ENCODE data around the gene CD99L2. TPM values are rescaled to one million over a fixed set of nuclear protein-coding genes. Genes with fewer than 3 reads are reported as not detected.

The CD99L2 gene
- total RNA-seq, 2 donors from 2014 or later = 44.0 to 48.0 TPM

GRCh38 chrX:150868625-150869024 lies 29.8 kb downstream of the CD99L2 start:
- DNase-seq (ENCODE audit: low spot score) = no peak
- intact Hi-C loops (cut with DNase I) = no loop called here

DNA sequence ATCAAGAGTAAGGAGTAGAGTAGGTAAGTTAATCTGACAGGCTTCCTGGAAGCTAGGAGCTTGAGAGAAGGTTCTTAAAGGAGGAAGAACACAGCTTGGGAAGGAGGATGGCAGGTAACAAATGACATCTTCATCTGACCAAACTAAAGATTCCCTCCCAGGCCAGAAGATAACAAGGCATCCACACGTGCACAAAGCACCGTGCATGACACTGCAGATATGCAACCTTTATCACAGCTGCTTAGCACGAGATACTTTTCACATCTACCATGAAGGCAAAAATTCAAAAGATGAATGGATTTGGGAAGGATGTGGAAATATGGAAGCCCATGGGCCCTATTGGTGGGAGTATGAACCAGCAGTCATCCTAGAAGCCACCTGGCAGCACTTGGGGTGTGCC lies 34.3 kb downstream of the CD99L2 start:
- DNase-seq (ENCODE audit: low spot score) = no peak
- intact Hi-C loops (cut with DNase I) = no loop called here

- DNase-seq (ENCODE audit: low spot score) = no peak
- intact Hi-C loops (cut with DNase I) = no loop called here
Observed at GRCh38 chrX:150863191-150863590, 35.3 kb downstream of the CD99L2 start.

GRCh38 chrX:150857453-150857852 lies 41.0 kb downstream of the CD99L2 start:
- DNase-seq (ENCODE audit: low spot score) = no peak
- intact Hi-C loops (cut with DNase I) = no loop called here

- intact Hi-C loops (cut with DNase I) = no loop called here
Observed at GRCh38 chrX:150856785-150857184, 41.7 kb downstream of the CD99L2 start.

DNA sequence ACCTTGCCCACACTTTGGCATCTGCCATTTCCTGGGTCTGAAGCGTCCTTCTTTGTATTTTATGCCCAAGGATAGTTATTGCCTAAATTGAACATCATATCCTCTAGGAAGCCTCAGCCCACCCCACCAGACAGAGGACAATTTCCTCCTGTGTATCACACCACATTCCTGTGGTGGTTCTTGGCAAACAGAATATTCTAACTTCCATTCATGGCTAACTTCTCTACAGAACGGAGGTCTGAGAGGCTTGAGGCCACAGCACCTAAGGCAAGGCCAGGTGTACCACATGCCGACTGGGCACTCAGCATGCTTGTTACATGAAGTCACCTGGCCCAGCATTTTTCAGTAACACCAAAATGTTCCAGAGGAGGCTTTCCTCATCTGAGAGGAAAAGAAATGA lies 42.4 kb downstream of the CD99L2 start:
- intact Hi-C loops (cut with DNase I) = no loop called here
- DNase-seq (ENCODE audit: low spot score) = no peak

More at GRCh38 chrX:150856785-150857184, 41.7 kb downstream of the CD99L2 start:
- no peak for DNase-seq (ENCODE audit: low spot score)

- intact Hi-C loops (cut with DNase I) = no loop called here
Observed at GRCh38 chrX:150854856-150855255, 43.6 kb downstream of the CD99L2 start.

DNA sequence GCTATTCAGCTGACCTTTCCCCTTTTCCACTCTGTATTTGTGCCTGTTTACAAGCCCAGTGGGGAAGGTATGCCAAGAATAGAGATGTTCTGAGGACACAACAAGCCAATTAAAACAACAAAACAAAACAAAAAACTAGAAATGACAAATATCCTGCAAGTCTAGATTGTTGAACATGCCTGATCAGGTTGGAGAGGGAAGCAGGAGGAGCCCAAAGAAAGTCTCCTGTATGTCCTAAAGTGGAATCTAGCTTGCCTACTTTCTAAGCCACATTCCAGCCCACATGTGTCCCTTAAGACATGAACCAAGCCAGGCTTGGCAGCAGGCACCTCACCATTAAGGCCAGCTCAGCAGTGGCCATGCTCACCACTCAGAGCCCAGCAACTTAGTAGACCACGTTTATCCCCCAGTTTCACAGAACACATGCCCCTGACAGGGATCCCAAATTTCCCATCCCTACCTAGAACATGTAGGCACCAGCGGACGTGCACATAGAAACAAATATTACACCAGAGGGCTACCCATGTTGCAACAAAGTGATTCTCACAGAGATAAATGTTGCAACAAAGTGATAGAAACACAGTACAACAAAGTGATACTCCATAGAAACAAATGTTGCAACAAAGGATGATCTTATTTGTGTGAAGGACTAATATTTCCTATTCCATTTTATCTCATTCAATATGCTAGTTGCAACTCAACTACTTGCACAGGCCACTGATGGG lies 48.3 kb downstream of the CD99L2 start:
- no peak for DNase-seq (ENCODE audit: low spot score)
- intact Hi-C loops (cut with DNase I) = no loop called here

More at GRCh38 chrX:150854856-150855255, 43.6 kb downstream of the CD99L2 start:
- DNase-seq (ENCODE audit: low spot score) = no peak

DNA sequence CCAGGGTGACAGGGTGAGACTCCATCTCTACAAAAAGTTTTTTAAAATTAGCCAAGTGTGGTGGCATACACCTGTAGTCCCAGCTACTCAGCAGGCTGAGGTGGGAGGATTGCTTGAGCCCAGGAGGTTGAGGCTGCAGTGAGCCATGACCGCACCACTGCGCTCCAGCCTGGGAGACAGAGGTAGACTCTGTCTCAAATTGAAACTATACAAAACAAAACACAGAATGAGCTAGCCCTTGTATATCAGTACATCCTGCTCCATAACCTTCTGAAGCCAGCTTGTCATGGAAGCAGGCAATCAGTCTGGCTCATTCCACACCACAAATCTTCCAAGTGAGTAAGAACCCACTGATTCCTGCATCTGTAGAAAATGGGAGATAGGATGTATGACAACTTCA lies 49.0 kb downstream of the CD99L2 start:
- intact Hi-C loops (cut with DNase I) = no loop called here

GRCh38 chrX:150848914-150849365 lies 49.5 kb downstream of the CD99L2 start:
- intact Hi-C loops (cut with DNase I) = no loop called here
- no peak for DNase-seq (ENCODE audit: low spot score)

More for the DNA sequence above, 49.0 kb downstream of the CD99L2 start:
- DNase-seq (ENCODE audit: low spot score) = no peak

GRCh38 chrX:150847088-150847487 lies 51.4 kb downstream of the CD99L2 start:
- DNase-seq (ENCODE audit: low spot score) = no peak
- intact Hi-C loops (cut with DNase I) = no loop called here

DNA sequence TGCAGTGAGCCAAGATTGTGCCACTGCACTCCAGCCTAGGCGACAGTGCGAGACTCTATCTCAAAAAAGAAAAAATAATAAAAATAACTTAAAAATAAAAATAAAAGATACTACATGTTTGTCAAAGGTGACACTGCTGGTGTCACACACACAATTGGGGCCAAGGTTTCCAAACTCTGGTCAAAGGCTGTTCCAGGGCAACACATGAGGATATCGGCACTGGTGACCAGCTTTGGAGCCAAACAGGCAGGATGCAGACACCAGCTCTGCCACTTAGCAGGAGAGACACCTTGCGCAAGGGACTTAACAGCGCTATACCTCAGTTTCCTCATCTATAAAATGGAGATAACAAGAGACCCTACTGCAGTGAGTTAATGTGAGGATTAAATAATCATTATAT lies 52.3 kb downstream of the CD99L2 start:
- no peak for DNase-seq (ENCODE audit: low spot score)
- intact Hi-C loops (cut with DNase I) = no loop called here

- DNase-seq (ENCODE audit: low spot score) = no peak
- intact Hi-C loops (cut with DNase I) = no loop called here
Observed at GRCh38 chrX:150845091-150845490, 53.4 kb downstream of the CD99L2 start.

DNA sequence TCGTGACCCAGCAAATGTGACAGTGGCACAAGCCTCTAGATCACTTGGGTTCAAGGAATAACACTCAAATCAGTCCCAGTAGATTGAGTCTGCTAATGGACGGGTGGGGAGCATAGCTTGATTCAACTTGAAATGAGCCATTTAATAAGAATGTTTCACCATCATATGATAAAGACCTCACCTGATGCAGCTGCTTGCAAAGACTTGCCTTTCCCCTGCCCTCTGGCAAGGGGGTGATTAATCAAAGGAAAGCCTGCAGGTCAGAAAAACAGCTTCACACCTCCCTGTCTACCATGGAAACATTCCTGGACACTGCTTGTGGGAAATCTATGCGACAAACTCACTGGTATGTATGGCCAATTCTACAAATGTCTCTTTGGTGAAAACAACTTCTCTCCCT lies 54.5 kb downstream of the CD99L2 start:
- intact Hi-C loops (cut with DNase I) = no loop called here

DNA sequence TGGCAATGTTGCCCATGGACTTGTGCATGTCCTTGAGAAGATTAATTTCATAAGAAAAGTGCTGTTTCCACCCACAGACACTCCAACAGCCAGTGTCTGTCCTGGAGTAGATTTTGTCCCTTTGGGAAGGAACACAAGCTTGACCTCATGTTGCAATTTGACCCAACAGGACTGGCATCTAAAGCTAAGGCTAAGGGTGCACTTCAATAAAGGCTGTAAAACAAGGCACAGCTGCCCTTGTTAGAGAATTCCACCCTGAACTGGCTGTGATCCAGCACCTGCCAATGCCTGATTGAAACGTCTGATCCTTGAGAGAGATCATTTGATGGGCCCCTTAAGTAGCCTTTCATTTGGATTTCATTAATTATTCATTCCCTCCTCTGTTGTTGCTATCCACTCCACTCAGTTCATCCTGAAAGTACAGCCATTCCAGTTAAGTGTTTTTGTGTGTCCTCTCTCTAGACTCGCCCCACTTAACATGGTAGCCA lies 56.2 kb downstream of the CD99L2 start:
- no peak for DNase-seq (ENCODE audit: low spot score)
- intact Hi-C loops (cut with DNase I) = no loop called here

More for the DNA sequence above, 54.5 kb downstream of the CD99L2 start:
- DNase-seq (ENCODE audit: low spot score) = no peak

DNA sequence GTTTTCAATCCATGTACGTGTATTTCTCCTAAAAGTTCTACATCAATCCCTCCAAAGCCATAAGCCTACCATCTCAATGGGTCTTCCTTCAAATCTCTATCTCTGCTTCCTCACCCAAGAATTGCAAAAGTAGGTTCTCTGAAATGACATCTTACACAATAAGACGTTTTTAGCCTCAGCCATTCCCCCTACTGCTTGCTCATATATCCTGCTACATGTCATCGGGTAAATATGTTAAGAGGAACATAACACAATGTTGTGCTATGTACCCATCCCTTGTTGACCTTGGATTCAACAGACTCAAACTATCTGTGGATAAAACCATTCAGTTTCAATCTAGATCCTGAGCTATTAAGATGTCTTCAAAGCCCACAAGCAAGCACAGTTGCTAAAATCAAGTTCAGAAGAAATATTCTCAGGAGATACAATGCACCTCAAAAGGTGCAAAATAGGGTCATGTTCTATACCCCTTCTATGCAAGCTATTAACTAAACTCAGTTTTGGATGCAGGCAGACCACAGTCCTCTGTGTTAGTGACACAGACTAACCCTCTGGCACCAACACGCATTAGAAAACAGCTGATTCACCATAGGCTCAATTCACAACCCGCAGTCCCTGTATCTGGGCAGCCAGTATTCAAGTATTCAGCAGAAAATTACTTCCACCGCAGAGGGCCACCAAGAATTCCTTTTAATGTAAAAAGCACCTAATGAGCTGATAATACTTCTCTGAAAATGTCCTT lies 56.8 kb downstream of the CD99L2 start:
- intact Hi-C loops (cut with DNase I) = no loop called here
- no peak for DNase-seq (ENCODE audit: low spot score)

DNA sequence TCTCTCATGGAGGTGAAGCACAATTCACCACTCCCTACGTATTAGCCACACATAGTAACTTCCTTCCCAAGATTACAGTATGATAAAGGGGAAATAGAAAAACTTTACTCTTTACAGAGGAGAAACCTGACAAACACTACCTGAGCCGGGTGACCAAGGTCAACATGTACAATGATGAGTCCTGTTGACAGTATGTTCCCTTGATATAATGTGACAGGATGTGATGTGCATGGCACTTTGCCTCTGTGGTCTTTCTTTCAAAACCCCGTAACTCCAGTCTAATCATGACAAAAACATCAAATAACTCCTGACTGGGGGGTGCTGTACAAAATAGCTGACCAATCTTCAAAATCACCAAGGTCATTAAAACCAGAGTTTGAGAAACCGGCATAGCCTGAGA lies 60.6 kb downstream of the CD99L2 start:
- no peak for DNase-seq (ENCODE audit: low spot score)
- intact Hi-C loops (cut with DNase I) = no loop called here

- DNase-seq (ENCODE audit: low spot score) = no peak
- intact Hi-C loops (cut with DNase I) = no loop called here
Observed at GRCh38 chrX:150834695-150835094, 63.8 kb downstream of the CD99L2 start.

DNA sequence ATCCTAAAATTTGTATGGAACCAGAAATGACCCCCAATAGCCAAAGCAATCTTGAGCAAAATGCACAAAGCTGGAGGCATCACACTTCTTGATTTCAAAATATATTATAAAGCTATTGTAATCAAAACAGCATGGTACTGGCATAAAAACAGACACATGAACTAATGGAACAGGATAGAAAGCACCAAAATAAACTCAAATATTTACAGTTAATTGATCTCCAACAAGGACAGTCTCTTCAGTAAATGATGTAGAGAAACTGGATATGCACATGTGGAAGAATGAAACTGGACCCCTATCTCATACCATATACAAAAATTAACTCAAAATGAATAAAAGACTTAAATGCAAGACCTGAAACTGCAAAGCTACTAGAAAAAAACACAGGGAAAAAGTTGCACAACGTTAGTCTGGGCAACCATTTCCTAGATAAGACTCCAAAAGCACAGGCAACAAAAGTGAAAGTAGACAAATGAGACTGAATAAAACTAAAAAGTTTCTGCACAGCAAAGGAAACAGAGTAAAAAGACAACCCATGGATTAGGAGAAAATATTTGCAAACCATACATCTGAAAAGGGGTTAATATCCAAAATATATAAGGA lies 64.9 kb downstream of the CD99L2 start:
- intact Hi-C loops (cut with DNase I) = no loop called here
- no peak for DNase-seq (ENCODE audit: low spot score)

- no peak for DNase-seq (ENCODE audit: low spot score)
- intact Hi-C loops (cut with DNase I) = no loop called here
Observed at GRCh38 chrX:150831863-150832262, 66.6 kb downstream of the CD99L2 start.

All from posterior vena cava (tissue), 2 donors.